DOHH2 (cell line): ENCODE results near the gene ZC3H12C.

Experiments used
- H3F3A ChIP-seq: fragments of 200-600 bp; sonication (generic), shearing (Covaris generic); 2 replicates; pipeline ENCODE4 v1.6.0; 2016; ENCODE audit warnings: antibody characterized with exemption, mild to moderate bottlenecking; ENCODE audit not compliant: control insufficient read depth, insufficient read depth
- H3K27ac ChIP-seq: fragments of 200-600 bp; sonication (generic); 2 replicates; pipeline ENCODE4 v1.5.1; 2014; ENCODE audit warnings: low read depth, mild to moderate bottlenecking, low read length, moderate library complexity
- H3K27me3 ChIP-seq: fragments of 200-600 bp; sonication (generic); 2 replicates; pipeline ENCODE4 v1.6.1; 2014; ENCODE audit warnings: mild to moderate bottlenecking, low read length, mixed read lengths; ENCODE audit not compliant: control insufficient read depth
- H3K36me3 ChIP-seq: fragments of 200-600 bp; sonication (generic); 2 replicates; pipeline ENCODE4 v1.6.1; 2014; ENCODE audit warnings: mild to moderate bottlenecking, low read length, moderate library complexity, mixed read lengths; ENCODE audit not compliant: control insufficient read depth
- H3K4me1 ChIP-seq: fragments of 200-600 bp; sonication (generic); 2 replicates; pipeline ENCODE4 v1.6.1; 2014; ENCODE audit warnings: mild to moderate bottlenecking, low read length, mixed read lengths; ENCODE audit not compliant: control insufficient read depth
- H3K4me2 ChIP-seq: fragments of 200-600 bp; sonication (generic); 2 replicates; pipeline ENCODE4 v1.6.0; 2014; ENCODE audit warnings: mild to moderate bottlenecking, low read length, moderate library complexity
- H3K4me3 ChIP-seq: fragments of 200-600 bp; sonication (generic); 2 replicates; pipeline ENCODE4 v1.5.1; 2014; ENCODE audit warnings: mild to moderate bottlenecking, low read length, mixed read lengths
- H3K79me2 ChIP-seq: fragments of 200-600 bp; sonication (generic); 2 replicates; pipeline ENCODE4 v1.6.1; 2014; ENCODE audit warnings: mild to moderate bottlenecking, low read length, mixed read lengths; ENCODE audit not compliant: control insufficient read depth
- H3K9me2 ChIP-seq: fragments of 200-600 bp; sonication (generic); replicated peaks from 2 replicates; pipeline ENCODE4 v1.6.1; 2014; ENCODE audit warnings: mild to moderate bottlenecking, low read length, mixed read lengths; ENCODE audit not compliant: control insufficient read depth
- H3K9me3 ChIP-seq: fragments of 200-600 bp; sonication (generic); 2 replicates; pipeline ENCODE4 v1.6.1; 2014; ENCODE audit warnings: antibody characterized with exemption, low read length, mixed read lengths; ENCODE audit not compliant: control insufficient read depth, insufficient read depth
- H4K20me1 ChIP-seq: fragments of 200-600 bp; sonication (generic); 2 replicates; pipeline ENCODE4 v1.6.0; 2014; ENCODE audit warnings: low read depth, mild to moderate bottlenecking, antibody characterized with exemption, low read length, moderate library complexity; ENCODE audit not compliant: control insufficient read depth, insufficient read depth
- CTCF ChIP-seq: fragments of 200-600 bp; sonication (generic); IDR thresholded peaks from one replicate; pipeline ENCODE4 v1.5.1; 2014; ENCODE audit warnings: antibody characterized with exemption, mild to moderate bottlenecking, low read depth, low read length; ENCODE audit not compliant: poor library complexity, severe bottlenecking
- EZH2phosphoT487 ChIP-seq: fragments of 200-600 bp; sonication (generic); IDR thresholded peaks from 2 replicates; pipeline ENCODE4 v1.6.1; 2017; ENCODE audit warnings: borderline replicate concordance, mild to moderate bottlenecking, antibody characterized with exemption, low read length, moderate library complexity, mixed read lengths

Gene ZC3H12C

GRCh38 chr11:110095554-110095953 is 2.4 kb downstream of the ZC3H12C start:
- Histone ChIP-seq H3K27me3 (peaks cover 25% of the 10 kb centered on the region), H3K4me1 (no peaks in the 10 kb centered on the region), H3F3A (no peaks in the 10 kb centered on the region), H3K9me2 (no peaks in the 10 kb centered on the region), H3K79me2 (no peaks in the 10 kb centered on the region), H3K4me3 (no peak overlapping the region), H3K4me2 (no peak overlapping the region), H3K36me3 (no peaks in the 10 kb centered on the region), H3K9me3 (0 out of 2 replicates have a peak, but pooled peaks cover 5% of the 10 kb centered on the region), H4K20me1 (no peaks in the 10 kb centered on the region), H3K27ac (no peak overlapping the region)
- TF ChIP-seq CTCF (no peak), EZH2phosphoT487 (no peak)

GRCh38 chr11:110096496-110096895 is 3.3 kb downstream of the ZC3H12C start:
- Histone ChIP-seq H3K27ac (no peak overlapping the region), H3K4me1 (no peaks in the 10 kb centered on the region)

DNA sequence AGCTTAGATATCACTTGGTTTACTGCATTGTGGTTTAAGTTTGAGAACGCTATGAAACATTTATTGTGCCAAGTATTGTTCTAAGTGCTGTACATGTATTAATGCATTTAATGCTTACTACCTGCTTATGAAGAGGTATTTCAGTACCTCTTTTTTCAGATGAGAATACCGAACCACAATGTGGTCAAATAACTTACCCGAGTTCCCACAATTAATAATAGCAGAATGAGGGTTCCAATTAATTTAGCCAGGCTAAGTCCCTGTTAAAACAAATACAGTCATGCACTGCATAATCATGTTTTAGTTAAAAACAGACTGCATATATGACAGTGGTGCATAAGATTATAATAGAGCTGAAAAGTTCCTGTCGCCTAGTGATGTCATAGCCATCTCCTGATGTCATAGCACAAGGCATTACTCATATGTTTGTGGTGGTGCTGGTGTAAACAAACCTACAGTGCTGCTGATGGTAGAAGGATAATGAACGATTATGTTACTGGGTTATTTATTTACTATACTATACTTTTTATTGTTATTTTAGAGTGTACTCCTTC is 4.3 kb downstream of the ZC3H12C start:
- H3K4me3 ChIP-seq: no peak overlapping the region
- H3K36me3 ChIP-seq: no peaks in the 10 kb centered on the region
- H3K27me3 ChIP-seq: peaks cover 17% of the 10 kb centered on the region
- no peak for TF ChIP-seq CTCF
- no peak for TF ChIP-seq EZH2phosphoT487
- no peaks in the 10 kb centered on the region for H4K20me1 ChIP-seq
- H3K9me3 ChIP-seq: 0 out of 2 replicates have a peak, but pooled peaks cover under 1% of the 10 kb centered on the region
- H3K27ac ChIP-seq: no peak overlapping the region
- no peaks in the 10 kb centered on the region for H3K4me1 ChIP-seq
- no peaks in the 10 kb centered on the region for H3K79me2 ChIP-seq
- H3K9me2 ChIP-seq: no peaks in the 10 kb centered on the region
- no peaks in the 10 kb centered on the region for H3F3A ChIP-seq
- no peak overlapping the region for H3K4me2 ChIP-seq

More at GRCh38 chr11:110096496-110096895, 3.3 kb downstream of the ZC3H12C start:
- Histone ChIP-seq H3K79me2 (no peaks in the 10 kb centered on the region), H3K36me3 (no peaks in the 10 kb centered on the region), H3F3A (no peaks in the 10 kb centered on the region), H3K4me3 (no peak overlapping the region), H3K9me3 (0 out of 2 replicates have a peak, but pooled peaks cover 5% of the 10 kb centered on the region), H3K4me2 (no peak overlapping the region), H3K9me2 (no peaks in the 10 kb centered on the region), H4K20me1 (no peaks in the 10 kb centered on the region), H3K27me3 (peaks cover 25% of the 10 kb centered on the region)
- TF ChIP-seq CTCF (no peak), EZH2phosphoT487 (no peak)
